BJ (cell line): ENCODE measurements around the gene RAMAC. TPM values are rescaled to one million over a fixed set of nuclear protein-coding genes. Genes with fewer than 3 reads are reported as not detected.

Source experiments
- CTCF ChIA-PET: fragments of 350-600 bp; formaldehyde crosslinking; extraction: SDS; loops from one replicate; lab custom pipeline; 2021; ENCODE audit warnings: antibody characterized with exemption, inconsistent platforms; lab: Yijun Ruan, JAX
- POLR2A ChIA-PET: fragments of 300-600 bp; sonication (Branson Sonifier 250); formaldehyde crosslinking; extraction: SDS; loops from one replicate; lab custom pipeline; 2021; ENCODE audit warnings: antibody characterized with exemption; lab: Charles Lee
- DNase-seq: peaks from one replicate; pipeline ENCODE4 v3.0.0-alpha.2; 2011; ENCODE audit warnings: low read depth
- H3K27me3 ChIP-seq: 2 replicates; pipeline ENCODE4 v1.6.0; 2011; ENCODE audit warnings: low read length; ENCODE audit not compliant: control insufficient read depth, insufficient read depth
- H3K36me3 ChIP-seq: 2 replicates; pipeline ENCODE4 v1.5.1; 2011; ENCODE audit warnings: low read length; ENCODE audit not compliant: control insufficient read depth, insufficient read depth
- H3K4me3 ChIP-seq: 2 replicates; pipeline ENCODE4 v1.5.1; 2011; ENCODE audit warnings: low read depth, mild to moderate bottlenecking, control low read depth, low read length
- CTCF ChIP-seq: IDR thresholded peaks from 2 replicates; pipeline ENCODE4 v1.5.1; 2011; ENCODE audit warnings: low read depth, mild to moderate bottlenecking, control low read depth, inconsistent platforms, low read length, moderate library complexity; ENCODE audit not compliant: insufficient read depth
- polyA plus RNA-seq: library from polyadenylated mRNA; depleted of rRNA; stranded (reverse); fragments of >200 nt; gene quantifications from 2 replicates; pipeline ENCODE4 v1.2.3, GENCODE V29; 2011

The RAMAC gene
- polyA plus RNA-seq, 1 experiment, result 20.3 TPM

- no peak for DNase-seq
- no peak for TF ChIP-seq CTCF
- POLR2A ChIA-PET, result no interaction called here
- Histone ChIP-seq H3K36me3 (no peaks in the 10 kb centered on the region), H3K27me3 (no peaks in the 10 kb centered on the region; the same call in 1 of the 2 replicates), H3K4me3 (no peak overlapping the region)
- CTCF ChIA-PET, result no interaction called here
Observed at GRCh38 chr15:82968066-82968465, 17.9 kb upstream of the RAMAC start.

GRCh38 chr15:82969353-82969752 is 16.7 kb upstream of the RAMAC start:
- Histone ChIP-seq H3K36me3 (no peaks in the 10 kb centered on the region), H3K27me3 (no peaks in the 10 kb centered on the region; the same call in 1 of the 2 replicates), H3K4me3 (no peak overlapping the region)
- CTCF ChIA-PET, result no interaction called here
- no peak for DNase-seq
- POLR2A ChIA-PET, result no interaction called here
- no peak for TF ChIP-seq CTCF

- Histone ChIP-seq H3K36me3 (no peaks in the 10 kb centered on the region), H3K4me3 (no peak overlapping the region), H3K27me3 (no peaks in the 10 kb centered on the region; the same call in 1 of the 2 replicates)
- no peak for DNase-seq
- ChIA-PET CTCF (no interaction called here), POLR2A (no interaction called here)
- no peak for TF ChIP-seq CTCF
Observed at GRCh38 chr15:82970078-82970686, 15.8 kb upstream of the RAMAC start.

- Histone ChIP-seq H3K4me3 (no peak overlapping the region), H3K27me3 (no peaks in the 10 kb centered on the region; the same call in 1 of the 2 replicates), H3K36me3 (no peaks in the 10 kb centered on the region)
- POLR2A ChIA-PET, result no interaction called here
- DNase-seq, result no peak
- CTCF ChIA-PET, result no interaction called here
- no peak for TF ChIP-seq CTCF
Observed at GRCh38 chr15:82970696-82971095, 15.3 kb upstream of the RAMAC start.

- Histone ChIP-seq H3K27me3 (no peaks in the 10 kb centered on the region; the same call in 1 of the 2 replicates), H3K4me3 (no peak overlapping the region), H3K36me3 (no peaks in the 10 kb centered on the region)
- POLR2A ChIA-PET, result no interaction called here
- no peak for DNase-seq
- CTCF ChIA-PET, result interaction anchor here (0.6 kb wide), 1 partner anchor 316 kb away, joined by 3 read pairs; no protein-coding TSS in a partner anchor
- no peak for TF ChIP-seq CTCF
Observed at GRCh38 chr15:82971218-82971984, 14.6 kb upstream of the RAMAC start.
